Subcutaneous adipose tissue (tissue), 4 donors: Measurements from ENCODE around the gene RBM47. TPM values are rescaled to one million over a fixed set of nuclear protein-coding genes. Genes with fewer than 3 reads are reported as not detected.

Experiments
- small RNA-seq: library from RNA; depleted of rRNA; stranded (forward); fragments of <200 nt; gene quantifications from one replicate; pipeline ENCODE3, GENCODE V24; 2016
- total RNA-seq, 4 donors: library from RNA; depleted of rRNA; stranded (reverse); fragments of >200 nt; gene quantifications; one replicate each; pipeline ENCODE4 v1.1.0, GENCODE V29; 2016
- TF ChIP-seq, protein P1 (sequence below): fragments of 450-650 bp; IDR thresholded peaks from one replicate; pipeline ENCODE4 v1.5.1; 2016; ENCODE audit warnings: low read depth, mild to moderate bottlenecking, control low read depth, antibody characterized with exemption, moderate library complexity

The RBM47 gene
- total RNA-seq, 4 donors from 2014 or later: 29.4 to 84.3 (median 54.7) TPM

DNA sequence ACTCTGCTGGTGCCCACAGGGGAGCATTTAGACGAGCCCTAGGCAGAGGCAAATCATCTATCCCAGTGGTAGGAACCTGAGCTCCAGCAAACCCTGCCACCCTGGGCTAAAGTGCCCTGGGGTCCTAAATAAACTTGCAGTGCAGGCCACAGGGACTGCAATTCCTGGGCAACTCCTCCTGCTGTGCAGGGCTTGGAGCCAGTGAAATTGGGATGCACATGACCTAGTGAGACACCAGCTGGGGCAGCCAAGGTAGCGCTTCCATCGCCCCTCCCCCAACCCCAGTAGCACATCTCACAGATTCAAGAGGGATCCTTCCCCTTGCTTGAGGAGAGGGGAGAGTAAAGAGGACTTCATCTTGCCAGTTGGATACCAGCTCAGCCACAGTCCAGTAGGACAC is 250.4 kb downstream of the RBM47 start:
- TF ChIP-seq, protein P1, sequence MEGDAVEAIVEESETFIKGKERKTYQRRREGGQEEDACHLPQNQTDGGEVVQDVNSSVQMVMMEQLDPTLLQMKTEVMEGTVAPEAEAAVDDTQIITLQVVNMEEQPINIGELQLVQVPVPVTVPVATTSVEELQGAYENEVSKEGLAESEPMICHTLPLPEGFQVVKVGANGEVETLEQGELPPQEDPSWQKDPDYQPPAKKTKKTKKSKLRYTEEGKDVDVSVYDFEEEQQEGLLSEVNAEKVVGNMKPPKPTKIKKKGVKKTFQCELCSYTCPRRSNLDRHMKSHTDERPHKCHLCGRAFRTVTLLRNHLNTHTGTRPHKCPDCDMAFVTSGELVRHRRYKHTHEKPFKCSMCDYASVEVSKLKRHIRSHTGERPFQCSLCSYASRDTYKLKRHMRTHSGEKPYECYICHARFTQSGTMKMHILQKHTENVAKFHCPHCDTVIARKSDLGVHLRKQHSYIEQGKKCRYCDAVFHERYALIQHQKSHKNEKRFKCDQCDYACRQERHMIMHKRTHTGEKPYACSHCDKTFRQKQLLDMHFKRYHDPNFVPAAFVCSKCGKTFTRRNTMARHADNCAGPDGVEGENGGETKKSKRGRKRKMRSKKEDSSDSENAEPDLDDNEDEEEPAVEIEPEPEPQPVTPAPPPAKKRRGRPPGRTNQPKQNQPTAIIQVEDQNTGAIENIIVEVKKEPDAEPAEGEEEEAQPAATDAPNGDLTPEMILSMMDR: no peak

DNA sequence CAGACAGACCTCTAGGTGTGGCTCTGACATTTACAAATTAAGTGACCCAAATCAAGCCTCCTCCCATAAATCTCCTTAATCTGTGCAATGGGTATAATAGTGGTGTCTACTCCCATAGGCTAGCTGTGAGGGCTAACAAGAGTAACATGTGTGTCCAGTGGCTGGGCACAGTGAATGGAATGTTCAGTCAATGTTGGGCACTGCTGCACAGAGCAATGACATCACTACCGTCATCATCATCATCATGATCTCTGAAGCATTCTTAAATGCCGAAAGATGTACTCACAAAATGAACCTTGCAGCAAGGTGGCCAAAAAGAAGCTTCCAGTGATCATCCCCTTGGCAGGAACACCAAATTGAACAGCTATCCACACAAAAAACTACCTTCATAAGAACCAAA is 251.0 kb downstream of the RBM47 start:
- TF ChIP-seq, protein P1: no peak

DNA sequence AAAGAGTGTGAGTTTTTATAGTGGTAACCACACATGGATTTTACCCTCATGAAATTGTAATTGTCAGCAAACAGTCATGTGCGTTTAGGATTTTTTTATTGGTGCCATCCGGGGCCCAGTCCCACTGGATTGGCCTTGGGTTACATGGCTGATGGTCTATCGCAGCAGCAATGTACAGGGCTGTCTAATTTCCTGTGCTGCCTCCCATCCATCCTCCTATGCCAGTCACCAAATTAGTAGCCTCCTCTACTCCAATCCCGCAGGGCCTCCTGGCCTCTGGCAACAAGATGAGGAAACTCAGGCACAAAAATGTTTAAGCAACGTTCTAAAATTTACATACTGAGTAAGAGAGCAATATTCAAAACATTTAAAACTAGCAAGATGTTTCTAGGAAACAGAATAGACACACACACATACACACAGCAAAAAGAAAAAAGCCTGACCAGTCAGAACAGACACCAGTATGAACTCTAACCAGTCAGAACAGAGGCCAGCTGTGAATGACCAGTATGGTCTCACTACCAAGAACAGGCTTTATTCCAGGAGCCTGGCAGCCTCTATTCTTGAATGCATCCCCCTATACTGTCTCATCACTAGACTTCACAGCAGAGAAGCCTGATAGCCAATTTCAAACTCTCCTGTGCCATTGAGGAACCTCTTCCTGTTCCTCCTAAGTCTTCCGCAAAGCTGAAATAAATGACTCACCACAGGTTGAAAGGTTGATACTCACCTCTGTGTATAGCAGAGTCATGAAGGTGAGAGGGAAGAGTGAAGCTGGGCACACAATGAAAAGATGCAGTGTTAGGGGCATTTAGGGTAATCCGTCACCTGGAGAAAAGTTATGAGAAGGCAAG is 251.9 kb downstream of the RBM47 start:
- TF ChIP-seq, protein P1: no peak

DNA sequence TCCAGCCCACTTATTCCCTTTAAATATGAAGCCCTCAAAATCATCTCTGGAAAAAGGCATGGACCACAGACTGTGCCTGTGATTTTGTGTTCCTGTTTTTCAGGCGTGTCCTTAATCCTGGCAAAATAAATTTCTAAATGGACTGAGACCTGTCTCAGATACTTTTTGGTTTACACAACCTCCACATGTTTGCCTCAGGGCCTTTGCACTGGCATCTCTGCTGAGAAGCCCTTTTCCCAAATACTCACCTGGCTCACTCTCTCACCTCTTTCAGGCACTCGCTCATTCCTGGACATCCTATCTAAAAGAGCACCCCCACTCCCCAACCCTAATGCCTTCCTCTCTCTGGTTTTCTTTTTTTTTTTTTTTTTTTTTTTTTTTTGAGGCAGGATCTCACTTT is 254.0 kb downstream of the RBM47 start:
- TF ChIP-seq, protein P1: no peak

DNA sequence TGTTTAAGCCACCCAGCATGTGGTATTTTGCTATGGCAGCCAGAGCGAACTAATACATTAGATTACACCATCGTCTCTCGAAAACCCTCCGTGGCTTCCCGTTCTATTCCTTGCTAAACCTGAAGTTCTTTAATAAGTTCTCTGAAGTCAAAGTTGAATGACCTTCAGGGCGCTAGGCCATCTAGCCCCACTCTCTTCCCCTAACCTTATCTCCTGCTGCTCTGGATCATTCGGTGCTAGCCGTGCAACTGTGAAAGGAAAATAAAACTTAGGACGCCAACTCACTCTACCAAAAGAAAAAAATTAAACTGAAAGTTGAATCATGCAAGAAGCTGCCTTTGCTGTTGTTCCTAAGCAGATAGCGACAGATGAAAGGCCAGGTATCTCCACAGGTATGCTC is 254.6 kb downstream of the RBM47 start:
- TF ChIP-seq, protein P1: no peak

DNA sequence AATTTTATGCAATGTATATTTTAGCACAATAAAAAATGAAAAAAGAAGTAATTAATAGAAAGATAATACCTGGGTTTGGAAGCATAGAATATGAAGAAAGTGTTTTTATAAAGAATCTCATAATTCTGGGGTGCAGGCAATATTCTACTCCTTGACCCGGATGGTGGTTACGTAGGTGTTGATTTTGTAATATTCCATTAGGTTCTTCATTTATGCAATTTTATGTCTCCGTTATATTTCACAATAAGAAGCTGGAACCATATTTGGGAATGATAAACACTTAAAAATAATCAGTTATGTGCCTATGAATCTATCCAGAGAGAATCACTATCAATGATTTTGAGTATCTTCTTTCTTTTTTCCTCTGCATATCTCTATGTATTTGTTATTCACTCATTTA is 256.0 kb downstream of the RBM47 start:
- TF ChIP-seq, protein P1: no peak

Small RNA genes within 50 kb of the gene (small RNA-seq; reads per million reads assigned to genes)
- not detected for gene AC098869.1
- gene MIR4802: not detected
- not detected for gene RNU7-74P

Other genes starting within 250 kb of the RBM47 start
- 1 to 10 TPM in 2 of 4 donors, under 1 TPM in 2; 0.16 to 4.0 (median 1.3) TPM for gene NSUN7, start 120.1 kb upstream of the RBM47 start, total RNA-seq